ENCODE data around the gene CEBPA. TPM values are rescaled to one million over a fixed set of nuclear protein-coding genes. Genes with fewer than 3 reads are reported as not detected.

CEBPA gene
- total and polyA plus RNA-seq, 3 donors from 2014 or later, result 3.5 to 5.0 (median 4.7) TPM

- Histone ChIP-seq H3K27me3 (no peaks in the 10 kb centered on the region), H3K9me3 (no peaks in the 10 kb centered on the region), H3K4me1 (no peaks in the 10 kb centered on the region), H3K27ac (no peak overlapping the region), H3K36me3 (ENCODE audit: low read depth, missing control alignments) (no peaks in the 10 kb centered on the region), H3K4me3 (no peak overlapping the region)
- intact Hi-C loops (cut with DNase I; ENCODE audit: low total_unique reads), result no loop called here
- 89 to 94% methylated on average over 8 to 14 of the region's 14 CpGs for whole genome bisulfite sequencing, 2 donors
- DNase-seq, result no peak
- TF ChIP-seq, protein P1, sequence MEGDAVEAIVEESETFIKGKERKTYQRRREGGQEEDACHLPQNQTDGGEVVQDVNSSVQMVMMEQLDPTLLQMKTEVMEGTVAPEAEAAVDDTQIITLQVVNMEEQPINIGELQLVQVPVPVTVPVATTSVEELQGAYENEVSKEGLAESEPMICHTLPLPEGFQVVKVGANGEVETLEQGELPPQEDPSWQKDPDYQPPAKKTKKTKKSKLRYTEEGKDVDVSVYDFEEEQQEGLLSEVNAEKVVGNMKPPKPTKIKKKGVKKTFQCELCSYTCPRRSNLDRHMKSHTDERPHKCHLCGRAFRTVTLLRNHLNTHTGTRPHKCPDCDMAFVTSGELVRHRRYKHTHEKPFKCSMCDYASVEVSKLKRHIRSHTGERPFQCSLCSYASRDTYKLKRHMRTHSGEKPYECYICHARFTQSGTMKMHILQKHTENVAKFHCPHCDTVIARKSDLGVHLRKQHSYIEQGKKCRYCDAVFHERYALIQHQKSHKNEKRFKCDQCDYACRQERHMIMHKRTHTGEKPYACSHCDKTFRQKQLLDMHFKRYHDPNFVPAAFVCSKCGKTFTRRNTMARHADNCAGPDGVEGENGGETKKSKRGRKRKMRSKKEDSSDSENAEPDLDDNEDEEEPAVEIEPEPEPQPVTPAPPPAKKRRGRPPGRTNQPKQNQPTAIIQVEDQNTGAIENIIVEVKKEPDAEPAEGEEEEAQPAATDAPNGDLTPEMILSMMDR (IDR thresholded peaks at IDR 0.05), result no peak
- TF ChIP-seq POLR2A (IDR thresholded peaks at IDR 0.05), result no peak
Measured at GRCh38 chr19:33290956-33291622, 11.2 kb downstream of the CEBPA start.

- no peak overlapping the region for H3K27ac ChIP-seq
- intact Hi-C loops (cut with DNase I; ENCODE audit: low total_unique reads), result no loop called here
Measured at GRCh38 chr19:33290082-33290815, 12.1 kb downstream of the CEBPA start.

DNA sequence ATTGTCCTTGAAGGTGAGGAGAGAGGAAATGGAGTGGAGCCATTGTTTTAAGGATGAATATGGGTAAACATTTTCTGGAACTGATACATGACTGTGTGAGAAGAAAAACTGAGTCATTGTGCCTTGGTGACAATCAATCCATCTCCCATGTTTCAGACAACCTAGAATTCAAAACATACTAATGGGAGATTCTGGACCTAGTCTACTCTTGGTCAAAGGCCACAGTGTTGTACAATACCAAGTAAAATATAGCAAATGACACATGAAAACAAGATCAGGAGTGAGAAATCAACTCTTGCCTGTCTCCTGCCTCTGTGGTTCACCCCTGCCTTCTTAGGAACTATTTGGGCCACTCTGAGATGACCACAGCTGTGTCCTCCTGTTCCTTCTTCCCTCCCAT lies 13.1 kb downstream of the CEBPA start:
- H3K27ac ChIP-seq, result no peak overlapping the region
- H3K4me3 ChIP-seq, result no peak overlapping the region
- H3K4me1 ChIP-seq, result no peaks in the 10 kb centered on the region
- DNase-seq, result no peak
- intact Hi-C loops (cut with DNase I; ENCODE audit: low total_unique reads), result no loop called here
- no peaks in the 10 kb centered on the region for H3K36me3 ChIP-seq (ENCODE audit: low read depth, missing control alignments)
- no peaks in the 10 kb centered on the region for H3K27me3 ChIP-seq
- no peaks in the 10 kb centered on the region for H3K9me3 ChIP-seq
- no peak for TF ChIP-seq POLR2A (IDR thresholded peaks at IDR 0.05)
- TF ChIP-seq, protein P1 (IDR thresholded peaks at IDR 0.05), result no peak

More at GRCh38 chr19:33290082-33290815, 12.1 kb downstream of the CEBPA start:
- no peaks in the 10 kb centered on the region for H3K36me3 ChIP-seq (ENCODE audit: low read depth, missing control alignments)
- H3K27me3 ChIP-seq, result no peaks in the 10 kb centered on the region
- no peaks in the 10 kb centered on the region for H3K4me1 ChIP-seq
- DNase-seq, result no peak
- WGBS, 2 donors, result 85 to 90% methylated on average over 4 to 11 of the region's 11 CpGs
- H3K4me3 ChIP-seq, result no peak overlapping the region
- TF ChIP-seq, protein P1 (IDR thresholded peaks at IDR 0.05), result no peak
- TF ChIP-seq POLR2A (IDR thresholded peaks at IDR 0.05), result no peak
- no peaks in the 10 kb centered on the region for H3K9me3 ChIP-seq

DNA sequence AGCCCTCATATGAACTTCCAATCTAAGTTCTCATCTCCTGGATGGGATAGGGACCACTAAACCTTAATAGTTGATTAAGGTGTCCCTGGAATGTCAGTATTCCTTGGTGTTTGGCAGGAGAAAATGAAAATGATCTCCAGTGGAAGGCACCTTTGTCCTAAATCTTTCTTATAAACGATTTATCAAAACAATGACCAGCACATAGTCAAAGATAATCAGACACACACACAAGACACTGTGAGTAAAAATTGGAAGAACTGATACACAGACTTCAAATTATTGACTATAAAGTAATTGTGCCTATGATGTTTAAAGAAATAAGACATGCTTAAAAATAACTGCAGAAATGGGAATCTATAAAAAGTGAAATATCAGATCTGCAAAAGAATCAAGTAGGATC lies 13.7 kb downstream of the CEBPA start:
- H3K27me3 ChIP-seq, result no peaks in the 10 kb centered on the region
- no peak overlapping the region for H3K27ac ChIP-seq
- intact Hi-C loops (cut with DNase I; ENCODE audit: low total_unique reads), result no loop called here
- WGBS, 2 donors, result 76 to 92% methylated on average over 1 of the region's 1 CpG
- TF ChIP-seq, protein P1 (IDR thresholded peaks at IDR 0.05), result no peak
- no peak for TF ChIP-seq POLR2A (IDR thresholded peaks at IDR 0.05)
- H3K9me3 ChIP-seq, result no peaks in the 10 kb centered on the region
- H3K36me3 ChIP-seq (ENCODE audit: low read depth, missing control alignments), result no peaks in the 10 kb centered on the region
- no peak for DNase-seq
- H3K4me3 ChIP-seq, result no peak overlapping the region
- no peaks in the 10 kb centered on the region for H3K4me1 ChIP-seq
